Liver (tissue), 9 donors: ENCODE results near the gene ZNF239. TPM values are rescaled to one million over a fixed set of nuclear protein-coding genes. Genes with fewer than 3 reads are reported as not detected.
A peak's percentile ranks its signal among the peaks of the same experiment; 100 is the strongest.

ENCODE experiments used
- DNase-seq: peaks from one replicate; pipeline ENCODE4 v3.0.0-alpha.2; 2017; ENCODE audit warnings: low spot score
- H3K27ac ChIP-seq, 2 donors: one replicate each; pipeline ENCODE4 v1.7.0; 2013; ENCODE audit warnings: inconsistent platforms in 2 of 2, low read length in 2 of 2, control low read depth in 1 of 2, low read depth in 1 of 2, mild to moderate bottlenecking in 1 of 2
- H3K27me3 ChIP-seq, 4 donors: one replicate each; pipeline versions ENCODE4 v1.6.1 to v1.7.0; 2013; ENCODE audit warnings: low read length in 3 of 4, inconsistent platforms in 1 of 4, mild to moderate bottlenecking in 1 of 4, moderate library complexity in 1 of 4; ENCODE audit not compliant: control insufficient read depth in 4 of 4, insufficient read depth in 4 of 4
- H3K36me3 ChIP-seq, 4 donors: one replicate each; pipeline versions ENCODE4 v1.6.1 to v1.7.0; 2013; ENCODE audit warnings: low read length in 3 of 4, mild to moderate bottlenecking in 3 of 4, low read depth in 1 of 4, moderate library complexity in 1 of 4; ENCODE audit not compliant: control insufficient read depth in 4 of 4, insufficient read depth in 3 of 4
- H3K4me1 ChIP-seq, 4 donors: one replicate each; pipeline versions ENCODE4 v1.6.1 to v1.7.0; 2013; ENCODE audit warnings: low read length in 3 of 4, mild to moderate bottlenecking in 3 of 4, moderate library complexity in 1 of 4; ENCODE audit not compliant: control insufficient read depth in 4 of 4, insufficient read depth in 4 of 4
- H3K4me3 ChIP-seq, 3 donors: one replicate each; pipeline versions ENCODE4 v1.6.1 to v1.7.0; 2013; ENCODE audit warnings: low read length in 3 of 3, control low read depth in 1 of 3, low read depth in 1 of 3, mild to moderate bottlenecking in 1 of 3
- H3K9ac ChIP-seq, 2 donors: one replicate each; pipeline ENCODE4 v1.7.0; 2013; ENCODE audit warnings: low read length in 2 of 2, mild to moderate bottlenecking in 2 of 2, moderate library complexity in 2 of 2, control low read depth in 1 of 2, low read depth in 1 of 2
- H3K9me3 ChIP-seq, 4 donors: one replicate each; pipeline versions ENCODE4 v1.6.1 to v1.7.0; 2013; ENCODE audit warnings: low read length in 3 of 4; ENCODE audit not compliant: control insufficient read depth in 4 of 4
- EGR1 ChIP-seq, 2 donors: IDR thresholded peaks; 2 replicates each; pipeline ENCODE4 v1.6.1; 2016 to 2018; ENCODE audit warnings: antibody characterized with exemption in 2 of 2, low read depth in 2 of 2
- WGBS: extraction: QIAGEN DNeasy Blood & Tissue Kit; methylation state at CpG from one replicate; pipeline ENCODE4 v1.1.7; 2013; 5-methylcytosine and 5-hydroxymethylcytosine counted together
- polyA plus RNA-seq, 2 donors: library from polyadenylated mRNA; stranded (reverse) in 1 of 2; unstranded in 1 of 2; fragments of 200-250 nt in 1 of 2; fragments of >200 nt in 1 of 2; fragmentation: Nextera tagmentation in 1 of 2; extraction: Ambion mirVana in 1 of 2; gene quantifications; one replicate each; pipeline versions ENCODE4 v1.2.1 to v1.2.3, GENCODE V29; 2013 to 2015
- total RNA-seq, 2 donors: library from RNA; depleted of rRNA; stranded (reverse); fragments of >200 nt; gene quantifications; one replicate each; pipeline ENCODE4 v1.2.3, GENCODE V29; 2014
- donor health status: healthy.
- donor health status: healthy.
- donor health status: healthy.
- donor health status: healthy.
- donor health status: healthy.

Gene ZNF239
- total and polyA plus RNA-seq, 4 donors: 0.57 to 2.1 (median 1.1) TPM

DNA sequence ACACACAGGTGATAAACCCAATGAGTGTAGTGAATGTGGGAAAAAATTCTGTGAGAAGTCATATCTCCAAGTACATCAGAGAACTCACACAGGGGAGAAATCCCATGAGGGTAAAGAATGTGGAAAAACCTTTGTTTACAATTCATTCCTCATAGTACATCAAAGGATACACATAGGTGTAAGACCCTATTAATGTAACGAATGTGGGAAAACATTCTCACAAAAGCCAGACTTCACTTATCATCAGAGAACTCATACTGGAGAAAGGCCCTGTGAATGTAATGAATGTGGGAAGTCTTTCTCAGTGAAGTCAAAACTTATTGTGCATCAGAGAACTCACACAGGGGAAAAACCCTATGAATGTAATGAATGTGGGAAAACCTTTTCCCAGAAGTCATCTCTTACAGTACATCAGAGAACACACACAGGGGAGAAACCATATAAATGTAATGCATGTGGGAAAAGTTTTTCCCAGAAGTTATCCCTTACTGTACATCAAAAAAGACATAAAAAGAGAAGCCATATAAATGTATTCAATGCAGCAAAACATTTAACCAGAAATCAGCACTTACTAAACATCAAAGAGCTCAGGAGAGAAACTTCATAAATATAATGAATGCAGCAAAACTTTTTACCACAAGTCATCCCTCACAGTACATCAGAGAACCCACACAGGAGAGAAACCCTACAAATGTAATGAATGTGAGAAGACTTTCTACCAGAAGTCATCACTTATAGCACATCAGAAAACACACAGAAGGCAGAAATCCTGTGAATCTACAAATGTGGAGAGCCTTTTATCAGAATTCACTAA, 49.8 kb downstream of the ZNF239 start:
- TF ChIP-seq EGR1 (IDR thresholded peaks at IDR 0.05; ENCODE audit: low read depth in 2 of 2): no peak
- H3K4me1 ChIP-seq: no peaks in the 10 kb centered on the region
- peaks cover 20 to 62% (median 45%) of the 10 kb centered on the region in 4 donors for H3K9me3 ChIP-seq

More for the DNA sequence above, 49.8 kb downstream of the ZNF239 start:
- no peak overlapping the region for H3K27ac ChIP-seq
- H3K27me3 ChIP-seq: no peaks in the 10 kb centered on the region
- H3K9ac ChIP-seq: no peak overlapping the region
- H3K36me3 ChIP-seq: peaks cover 0 to 5% (median 0%) of the 10 kb centered on the region in 4 donors
- H3K4me3 ChIP-seq: peak overlapping the region in 1 of 3 donors; percentile 2
- WGBS: 56% methylated on average over 1 of the region's 1 CpG
- no peak for DNase-seq

Other genes with a start within 250 kb of the ZNF239 start
- gene FXYD4, start 203.0 kb downstream of the ZNF239 start, total RNA-seq: not detected
- gene FXYD4, start 203.0 kb downstream of the ZNF239 start, polyA plus RNA-seq: not detected
- gene HNRNPF, start 165.4 kb downstream of the ZNF239 start, total RNA-seq: 100 to 1,000 TPM; 116 to 150 TPM
- 100 to 1,000 TPM in 1 of 2 donors, 10 to 100 TPM in 1; 64.5 to 109 TPM for gene HNRNPF, start 165.4 kb downstream of the ZNF239 start, polyA plus RNA-seq
- gene ZNF487, start 137.5 kb downstream of the ZNF239 start, total RNA-seq: 1 to 10 TPM; 1.5 to 4.8 TPM
- gene ZNF487, start 137.5 kb downstream of the ZNF239 start, polyA plus RNA-seq: 1 to 10 TPM; 1.3 to 2.3 TPM
- 1 to 10 TPM in 1 of 2 donors, under 1 TPM in 1; 0.98 to 2.4 TPM for gene ZNF485, start 31.8 kb upstream of the ZNF239 start, total RNA-seq
- gene ZNF485, start 31.8 kb upstream of the ZNF239 start, polyA plus RNA-seq: 1 to 10 TPM in 1 of 2 donors, under 1 TPM in 1; 0.92 to 1.0 TPM
- gene ZNF32, start 74.3 kb upstream of the ZNF239 start, total RNA-seq: 10 to 100 TPM in 1 of 2 donors, 1 to 10 TPM in 1; 6.5 to 11.9 TPM
- gene ZNF32, start 74.3 kb upstream of the ZNF239 start, polyA plus RNA-seq: 10 to 100 TPM; 13.1 to 19.9 TPM